Left lung (tissue), 10 donors: ENCODE results near the gene NTM. TPM values are rescaled to one million over a fixed set of nuclear protein-coding genes. Genes with fewer than 3 reads are reported as not detected.

Source experiments
- ATAC-seq: fragments of 200-7000 bp; cut with Tn5 transposase; one replicate; pipeline ENCODE4 v1.9.1; 2020; ENCODE audit warnings: moderate library complexity
- DNase-seq, 4 donors: peaks; one replicate each; pipeline ENCODE4 v3.0.0-alpha.2; 2013 to 2020
- H3K27ac ChIP-seq, 2 donors: fragments of 200-600 bp; sonication (generic) in 1 of 2; one replicate each; pipeline versions ENCODE4 v1.5.0 to v1.8.0; 2020 to 2021
- H3K27me3 ChIP-seq, 2 donors: fragments of 200-600 bp; sonication (generic) in 1 of 2; one replicate each; pipeline versions ENCODE4 v1.5.0 to v1.8.0; 2020 to 2021
- H3K36me3 ChIP-seq, 2 donors: fragments of 200-600 bp; sonication (generic) in 1 of 2; one replicate each; pipeline versions ENCODE4 v1.5.0 to v1.8.0; 2020 to 2021
- H3K4me1 ChIP-seq, 2 donors: fragments of 200-600 bp; one replicate each; pipeline ENCODE4 v1.8.0; 2021
- H3K4me3 ChIP-seq, 2 donors: fragments of 200-600 bp; sonication (generic) in 1 of 2; one replicate each; pipeline versions ENCODE4 v1.5.0 to v1.8.0; 2020 to 2021; ENCODE audit warnings: mild to moderate bottlenecking in 1 of 2
- H3K9me3 ChIP-seq, 2 donors: fragments of 200-600 bp; sonication (generic) in 1 of 2; one replicate each; pipeline versions ENCODE4 v1.5.0 to v1.8.0; 2020 to 2021
- CTCF ChIP-seq, 2 donors: fragments of 200-600 bp; sonication (generic) in 1 of 2; IDR thresholded peaks; one replicate each; pipeline versions ENCODE4 v1.5.0 to v1.8.0; 2021; ENCODE audit warnings: antibody characterized with exemption in 2 of 2
- intact Hi-C, 2 donors: fragments of 100-400 bp; cut with DNase I; formaldehyde crosslinking; loops; one replicate each; pipeline versions ENCODE4 v1.11.2 to v1.14.2; 2022
- polyA plus RNA-seq, 6 donors: library from polyadenylated mRNA; unstranded; fragments of 120-200 nt; gene quantifications; one replicate each; pipeline ENCODE4 v1.2.1, GENCODE V29; 2013; ENCODE audit not compliant: insufficient read length in 6 of 6
- total RNA-seq, 2 donors: library from RNA; stranded (reverse); fragmentation: NEBNext Ultra II Directional; extraction: Animal tissue kit (Norgen Biotek cat#: 25700); gene quantifications; one replicate each; pipeline ENCODE4 v1.2.1, GENCODE V29; 2021
- donor health status: DM: no; HTN: yes; CAD: no.
- donor health status: DM: no; HTN: no; CAD: no.

NTM gene
- total and polyA plus RNA-seq, 8 donors: 9.5 to 31.0 (median 21.1) TPM

GRCh38 chr11:131745405-131745804 is 375.0 kb downstream of the NTM start:
- no peak for ATAC-seq
- no peak for TF ChIP-seq CTCF (IDR thresholded peaks at IDR 0.05)
- Histone ChIP-seq H3K27ac (no peak overlapping the region), H3K36me3 (no peaks in the 10 kb centered on the region), H3K4me3 (no peak overlapping the region), H3K9me3 (no peaks in the 10 kb centered on the region), H3K4me1 (no peaks in the 10 kb centered on the region), H3K27me3 (no peaks in the 10 kb centered on the region)
- intact Hi-C loops: no loop called here
- no peak for DNase-seq

- no peaks in the 10 kb centered on the region for H3K4me1 ChIP-seq
- ATAC-seq (no peak), DNase-seq (no peak)
- no peak overlapping the region for H3K4me3 ChIP-seq
- H3K27ac ChIP-seq: no peak overlapping the region
- H3K36me3 ChIP-seq: no peaks in the 10 kb centered on the region
- intact Hi-C loops: no loop called here
- H3K27me3 ChIP-seq: no peaks in the 10 kb centered on the region
- no peaks in the 10 kb centered on the region for H3K9me3 ChIP-seq
- no peak for TF ChIP-seq CTCF (IDR thresholded peaks at IDR 0.05)
Measured at GRCh38 chr11:131746201-131746600, 375.8 kb downstream of the NTM start.

DNA sequence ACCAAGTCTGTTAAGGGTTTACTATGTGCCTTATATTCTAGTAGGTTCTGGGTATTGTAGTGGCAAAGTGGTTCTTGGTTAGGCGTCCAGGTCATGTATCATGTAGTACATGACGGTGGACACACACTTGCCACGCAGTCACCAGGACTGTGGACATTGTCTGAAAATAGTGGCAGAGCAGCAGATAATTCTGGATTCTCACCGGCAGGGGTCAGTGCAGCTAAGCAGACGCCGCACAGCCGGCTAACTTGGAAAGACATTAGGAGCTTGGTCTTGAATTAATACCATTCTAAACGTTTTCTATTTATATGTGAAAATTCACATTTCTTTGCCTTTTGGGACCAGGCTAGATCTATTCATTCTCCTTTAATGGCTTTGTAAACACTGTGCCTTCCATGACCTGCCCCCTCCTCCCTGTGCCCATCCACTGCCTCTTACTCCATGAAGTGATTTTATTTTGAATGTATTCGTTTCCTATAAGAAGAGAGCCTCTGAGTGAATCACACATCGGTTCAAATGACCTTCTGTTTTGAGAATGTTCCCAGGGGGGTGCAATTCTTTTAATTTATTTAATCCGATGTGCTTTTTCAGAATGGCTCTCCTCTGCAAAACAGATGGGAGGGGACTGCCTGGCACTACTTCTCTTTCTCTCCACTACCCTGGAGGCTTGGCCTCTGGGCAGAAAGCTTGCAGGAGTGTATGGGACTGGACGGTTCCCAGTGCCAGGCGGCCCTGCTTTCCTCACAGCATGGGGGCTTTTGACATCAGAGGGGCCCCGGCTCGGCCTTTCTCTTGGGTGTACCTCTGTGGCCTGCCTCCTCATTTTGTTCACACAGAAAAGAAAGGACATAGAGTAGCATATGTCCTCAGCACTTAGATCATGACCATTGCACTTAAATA is 378.0 kb downstream of the NTM start:
- intact Hi-C loops: no loop called here
- H3K27me3 ChIP-seq: no peaks in the 10 kb centered on the region

DNA sequence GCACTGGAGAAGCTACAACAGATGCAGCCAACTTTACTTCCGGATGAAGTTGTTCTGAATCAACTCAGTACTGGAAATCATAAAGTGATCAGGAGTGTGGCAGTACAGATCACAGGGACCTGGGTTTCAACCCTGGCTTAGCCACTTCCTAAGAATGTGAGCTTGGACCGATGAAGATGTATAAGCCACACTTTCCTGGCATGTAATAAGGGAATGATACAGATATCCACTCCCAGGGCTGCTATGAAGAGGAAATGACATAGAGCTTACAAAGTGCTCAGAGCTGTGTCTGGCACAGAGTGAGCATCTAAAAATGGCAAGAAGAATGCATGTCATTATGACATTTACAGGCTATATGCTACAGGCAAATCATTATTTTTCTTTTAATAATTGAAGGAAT is 378.7 kb downstream of the NTM start:
- no peak for TF ChIP-seq CTCF (IDR thresholded peaks at IDR 0.05)
- DNase-seq (no peak), ATAC-seq (peak; percentile 23)
- no peaks in the 10 kb centered on the region for H3K36me3 ChIP-seq
- no peaks in the 10 kb centered on the region for H3K27me3 ChIP-seq
- H3K4me1 ChIP-seq: no peaks in the 10 kb centered on the region
- no peaks in the 10 kb centered on the region for H3K9me3 ChIP-seq
- H3K4me3 ChIP-seq: no peak overlapping the region
- intact Hi-C loops: no loop called here
- no peak overlapping the region for H3K27ac ChIP-seq

More for the DNA sequence above, 378.0 kb downstream of the NTM start:
- TF ChIP-seq CTCF (IDR thresholded peaks at IDR 0.05): peak; percentile 57 to 74
- no peaks in the 10 kb centered on the region for H3K4me1 ChIP-seq
- H3K9me3 ChIP-seq: no peaks in the 10 kb centered on the region
- H3K27ac ChIP-seq: no peak overlapping the region
- H3K36me3 ChIP-seq: no peaks in the 10 kb centered on the region
- DNase-seq: peak in 3 of 4 donors; percentile 41 to 76 (median 45)
- no peak overlapping the region for H3K4me3 ChIP-seq
- ATAC-seq: peak; percentile 95

- no peak for ATAC-seq
- intact Hi-C loops: no loop called here
Measured at GRCh38 chr11:131750152-131750551, 379.7 kb downstream of the NTM start.

More at GRCh38 chr11:131750152-131750551, 379.7 kb downstream of the NTM start:
- no peaks in the 10 kb centered on the region for H3K27me3 ChIP-seq
- H3K4me3 ChIP-seq: no peak overlapping the region
- no peaks in the 10 kb centered on the region for H3K36me3 ChIP-seq
- TF ChIP-seq CTCF (IDR thresholded peaks at IDR 0.05): no peak
- no peak for DNase-seq
- no peaks in the 10 kb centered on the region for H3K4me1 ChIP-seq
- H3K27ac ChIP-seq: no peak overlapping the region
- no peaks in the 10 kb centered on the region for H3K9me3 ChIP-seq
